Mucosa of rectum (tissue), 2 donors: ENCODE data around the gene PAM.
"Not testable (repeated sequence)": the region's sequence is repeated elsewhere in the genome, so short reads cannot be mapped to it uniquely, and the experiment has no call there.

Experiments used
- H3K27ac ChIP-seq, 2 donors: one replicate each; pipeline ENCODE4 v1.7.0; 2013; ENCODE audit warnings: inconsistent platforms in 2 of 2, low read depth in 2 of 2, low read length in 2 of 2
- H3K27me3 ChIP-seq, 2 donors: one replicate each; pipeline ENCODE4 v1.7.0; 2013; ENCODE audit warnings: low read length in 2 of 2; ENCODE audit not compliant: control insufficient read depth in 2 of 2, insufficient read depth in 2 of 2
- H3K36me3 ChIP-seq, 2 donors: one replicate each; pipeline ENCODE4 v1.7.0; 2013; ENCODE audit warnings: low read length in 2 of 2; ENCODE audit not compliant: control insufficient read depth in 2 of 2, insufficient read depth in 2 of 2
- H3K4me1 ChIP-seq, 2 donors: one replicate each; pipeline ENCODE4 v1.7.0; 2013; ENCODE audit warnings: low read length in 2 of 2, mild to moderate bottlenecking in 1 of 2; ENCODE audit not compliant: control insufficient read depth in 2 of 2, insufficient read depth in 2 of 2
- H3K4me3 ChIP-seq, 2 donors: one replicate each; pipeline ENCODE4 v1.7.0; 2013; ENCODE audit warnings: low read length in 2 of 2
- H3K9ac ChIP-seq, 2 donors: one replicate each; pipeline ENCODE4 v1.7.0; 2013; ENCODE audit warnings: low read length in 2 of 2, low read depth in 1 of 2, mild to moderate bottlenecking in 1 of 2
- H3K9me3 ChIP-seq, 2 donors: one replicate each; pipeline ENCODE4 v1.7.0; 2013; ENCODE audit warnings: low read length in 2 of 2; ENCODE audit not compliant: control insufficient read depth in 2 of 2
- donor health status: healthy.
- donor health status: Normal muscosa, but diverticular disease.

Gene PAM

GRCh38 chr5:102763734-102764133, 8.6 kb downstream of the PAM start:
- Histone ChIP-seq H3K27me3 (no peaks in the 10 kb centered on the region), H3K4me1 (peaks cover 2 to 4% of the 10 kb centered on the region in 2 donors), H3K27ac (no peak overlapping the region), H3K4me3 (no peak overlapping the region), H3K9me3 (no peaks in the 10 kb centered on the region), H3K36me3 (no peaks in the 10 kb centered on the region), H3K9ac (no peak overlapping the region)

- no peak overlapping the region for H3K27ac ChIP-seq
- H3K27me3 ChIP-seq: no peaks in the 10 kb centered on the region
- peaks cover 2 to 4% of the 10 kb centered on the region in 2 donors for H3K4me1 ChIP-seq
- H3K4me3 ChIP-seq: no peak overlapping the region
- H3K9me3 ChIP-seq: no peaks in the 10 kb centered on the region
- H3K9ac ChIP-seq: no peak overlapping the region
- H3K36me3 ChIP-seq: no peaks in the 10 kb centered on the region
Observed at GRCh38 chr5:102764381-102765004, 9.4 kb downstream of the PAM start.

GRCh38 chr5:102765350-102765749, 10.2 kb downstream of the PAM start:
- H3K27me3 ChIP-seq: no peaks in the 10 kb centered on the region
- no peaks in the 10 kb centered on the region for H3K36me3 ChIP-seq
- no peak overlapping the region for H3K27ac ChIP-seq
- no peak overlapping the region for H3K9ac ChIP-seq
- no peak overlapping the region for H3K4me3 ChIP-seq
- H3K9me3 ChIP-seq: no peaks in the 10 kb centered on the region
- peaks cover 2 to 4% of the 10 kb centered on the region in 2 donors for H3K4me1 ChIP-seq

- H3K27ac ChIP-seq: no peak overlapping the region
- no peaks in the 10 kb centered on the region for H3K27me3 ChIP-seq
- peaks cover 0 to 4% of the 10 kb centered on the region in 2 donors for H3K4me1 ChIP-seq
Observed at GRCh38 chr5:102766295-102767090, 11.4 kb downstream of the PAM start.

GRCh38 chr5:102767862-102768261, 12.8 kb downstream of the PAM start:
- Histone ChIP-seq H3K9me3 (no peaks in the 10 kb centered on the region), H3K27me3 (no peaks in the 10 kb centered on the region), H3K27ac (no peak overlapping the region), H3K4me3 (no peak overlapping the region), H3K9ac (no peak overlapping the region), H3K4me1 (peaks cover 0 to 3% of the 10 kb centered on the region in 2 donors), H3K36me3 (no peaks in the 10 kb centered on the region)

More at GRCh38 chr5:102766295-102767090, 11.4 kb downstream of the PAM start:
- Histone ChIP-seq H3K9ac (no peak overlapping the region), H3K4me3 (no peak overlapping the region), H3K9me3 (no peaks in the 10 kb centered on the region), H3K36me3 (no peaks in the 10 kb centered on the region)

GRCh38 chr5:102770803-102771202, 15.7 kb downstream of the PAM start:
- Histone ChIP-seq H3K27ac (no peak overlapping the region), H3K36me3 (no peaks in the 10 kb centered on the region), H3K9me3 (no peaks in the 10 kb centered on the region), H3K4me1 (peaks cover 0 to 3% of the 10 kb centered on the region in 2 donors), H3K4me3 (no peak overlapping the region), H3K27me3 (no peaks in the 10 kb centered on the region), H3K9ac (no peak overlapping the region)

GRCh38 chr5:102771435-102771834, 16.3 kb downstream of the PAM start:
- H3K9ac ChIP-seq: no peak overlapping the region
- no peak overlapping the region for H3K27ac ChIP-seq
- no peaks in the 10 kb centered on the region for H3K36me3 ChIP-seq

GRCh38 chr5:102772273-102772672, 17.2 kb downstream of the PAM start:
- H3K27me3 ChIP-seq: no peaks in the 10 kb centered on the region
- H3K27ac ChIP-seq: no peak overlapping the region
- no peak overlapping the region for H3K4me3 ChIP-seq
- H3K4me1 ChIP-seq: peaks cover 0 to 3% of the 10 kb centered on the region in 2 donors
- no peaks in the 10 kb centered on the region for H3K9me3 ChIP-seq
- H3K36me3 ChIP-seq: no peaks in the 10 kb centered on the region
- H3K9ac ChIP-seq: no peak overlapping the region

More at GRCh38 chr5:102771435-102771834, 16.3 kb downstream of the PAM start:
- H3K4me1 ChIP-seq: peaks cover 0 to 3% of the 10 kb centered on the region in 2 donors
- H3K4me3 ChIP-seq: no peak overlapping the region
- H3K9me3 ChIP-seq: no peaks in the 10 kb centered on the region
- H3K27me3 ChIP-seq: no peaks in the 10 kb centered on the region

- Histone ChIP-seq H3K4me3 (no peak overlapping the region), H3K9ac (no peak overlapping the region), H3K36me3 (no peaks in the 10 kb centered on the region), H3K27me3 (no peaks in the 10 kb centered on the region), H3K4me1 (peaks cover 0 to 3% of the 10 kb centered on the region in 2 donors), H3K27ac (no peak overlapping the region), H3K9me3 (no peaks in the 10 kb centered on the region)
Observed at GRCh38 chr5:102773133-102773532, 18.0 kb downstream of the PAM start.

GRCh38 chr5:102775756-102776155, 20.7 kb downstream of the PAM start:
- H3K9me3 ChIP-seq, H3K4me3 ChIP-seq, H3K9ac ChIP-seq, H3K27me3 ChIP-seq, H3K36me3 ChIP-seq, H3K27ac ChIP-seq, H3K4me1 ChIP-seq: not testable (repeated sequence)
